Esophagus muscularis mucosa (tissue), 3 donors: ENCODE data around the gene SETX.

Experiments
- CTCF ChIP-seq, 3 experiments: fragments of 200-600 bp in 2 of 3; fragments of 450-650 bp in 1 of 3; sonication (generic) in 2 of 3; IDR thresholded peaks; one replicate each; pipeline ENCODE4 v1.5.1; 2017 to 2019; ENCODE audit warnings: antibody characterized with exemption in 3 of 3, mild to moderate bottlenecking in 2 of 3, moderate library complexity in 1 of 3
- POLR2A ChIP-seq: fragments of 450-650 bp; IDR thresholded peaks from one replicate; pipeline ENCODE4 v1.6.1; 2017; ENCODE audit warnings: antibody characterized with exemption, moderate library complexity, mild to moderate bottlenecking, low read depth
- POLR2AphosphoS5 ChIP-seq, 2 donors: sonication (generic); formaldehyde crosslinking; IDR thresholded peaks; one replicate each; pipeline ENCODE4 v1.6.1; 2017; ENCODE audit warnings: antibody characterized with exemption in 2 of 2

DNA sequence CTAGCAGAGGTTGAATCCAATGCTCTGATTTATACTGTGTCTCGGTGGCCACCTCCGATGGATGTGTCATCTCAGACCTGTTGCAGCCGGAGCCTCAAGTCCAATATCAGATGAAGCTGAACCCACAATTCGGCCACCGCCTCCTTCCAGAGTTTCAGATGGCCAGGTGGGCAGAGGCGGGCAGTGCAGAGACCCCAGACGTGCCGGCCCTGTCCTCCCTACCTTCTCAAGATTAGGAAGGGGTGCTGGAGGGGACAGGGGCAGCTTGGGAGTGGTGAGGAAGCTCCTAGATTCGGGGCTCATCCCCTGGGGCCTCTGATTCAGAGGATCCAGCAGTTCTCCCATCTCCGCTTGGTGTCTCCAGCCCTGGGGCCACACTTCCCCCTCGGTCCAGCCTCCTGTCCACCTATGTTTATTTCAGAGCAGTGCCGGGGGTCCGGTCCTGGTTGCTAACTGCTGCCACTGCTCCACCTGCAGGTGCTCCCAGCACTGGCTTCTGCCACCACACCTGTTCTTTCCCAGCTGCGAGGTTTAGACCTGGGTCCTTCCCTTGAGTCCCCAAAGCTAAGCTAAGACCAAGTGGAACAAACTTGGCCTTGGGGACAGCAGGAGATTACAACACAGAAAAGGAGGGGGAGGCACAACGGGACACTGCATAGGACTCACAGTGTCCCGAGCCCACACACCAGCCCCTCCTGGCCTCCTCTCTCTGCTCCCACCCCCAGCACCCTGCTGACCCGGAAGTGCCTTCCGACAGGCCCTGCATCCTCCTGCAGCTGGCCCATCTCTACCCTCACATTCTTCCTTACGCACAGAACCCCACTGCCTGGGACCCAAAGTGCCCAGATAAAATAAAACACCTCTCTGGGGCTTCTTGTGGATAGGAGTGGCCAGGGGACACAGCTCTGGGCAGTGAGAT is 111.4 kb downstream of the SETX start:
- no peak for TF ChIP-seq CTCF (IDR thresholded peaks at IDR 0.05)
- no peak for TF ChIP-seq POLR2AphosphoS5 (IDR thresholded peaks at IDR 0.05)
- TF ChIP-seq POLR2A: no peak
